Spleen (tissue), 7 donors: ENCODE measurements around the gene CYP17A1.
"Not testable (repeated sequence)": the region's sequence is repeated elsewhere in the genome, so short reads cannot be mapped to it uniquely, and the experiment has no call there.

ENCODE experiments used
- POLR2AphosphoS5 ChIP-seq, 3 donors: sonication (generic); formaldehyde crosslinking; IDR thresholded peaks; one replicate each; pipeline ENCODE4 v1.5.1; 2017; ENCODE audit warnings: antibody characterized with exemption in 3 of 3
- TF ChIP-seq, protein P1 (sequence below), 11 experiments: fragments of 200-600 bp in 7 of 11; fragments of 450-650 bp in 4 of 11; sonication (generic) in 4 of 11; IDR thresholded peaks in 8 of 11; conservative IDR thresholded peaks in 3 of 11; 1 replicate in 7 of 11; 2 replicates in 4 of 11; pipeline versions ENCODE4 v1.4.0 to v1.8.0; 2016 to 2021; ENCODE audit warnings: antibody characterized with exemption in 11 of 11, inconsistent platforms in 4 of 11, mild to moderate bottlenecking in 1 of 11
- donor health status: DM: no; HTN: no; CAD: no; lungs with moderate emphysema.
- donor health status: DM: no; HTN: no; CAD: no.
- donor health status: DM: no; HTN: no; CAD: no.

DNA sequence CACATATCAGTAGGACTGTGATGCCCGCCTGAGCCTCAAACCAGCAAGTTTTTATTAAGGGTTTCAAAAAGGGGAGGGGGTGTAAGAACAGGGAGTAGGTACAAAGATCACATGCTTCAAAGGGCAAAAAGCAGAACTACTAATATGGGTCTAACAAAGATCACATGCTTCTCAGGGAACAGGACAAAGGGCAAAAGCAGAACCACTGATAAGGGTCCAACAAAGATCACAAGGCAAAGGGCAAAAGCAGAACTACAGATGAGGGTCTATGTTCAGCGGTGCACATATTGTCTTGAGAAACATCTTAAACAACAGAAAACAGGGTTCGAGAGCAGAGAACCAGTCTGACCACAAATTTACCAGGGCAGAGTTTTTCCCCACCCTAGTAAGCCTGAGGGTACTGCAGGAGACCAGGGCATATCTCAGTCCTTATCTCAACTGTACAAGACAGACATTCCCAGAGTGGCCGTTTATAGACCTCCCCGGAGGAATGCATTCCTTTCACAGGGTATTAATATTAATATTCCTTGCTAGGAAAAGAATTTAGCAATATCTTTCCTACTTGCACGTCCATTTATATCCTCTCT lies 7.1 kb upstream of the CYP17A1 start:
- TF ChIP-seq, protein P1, sequence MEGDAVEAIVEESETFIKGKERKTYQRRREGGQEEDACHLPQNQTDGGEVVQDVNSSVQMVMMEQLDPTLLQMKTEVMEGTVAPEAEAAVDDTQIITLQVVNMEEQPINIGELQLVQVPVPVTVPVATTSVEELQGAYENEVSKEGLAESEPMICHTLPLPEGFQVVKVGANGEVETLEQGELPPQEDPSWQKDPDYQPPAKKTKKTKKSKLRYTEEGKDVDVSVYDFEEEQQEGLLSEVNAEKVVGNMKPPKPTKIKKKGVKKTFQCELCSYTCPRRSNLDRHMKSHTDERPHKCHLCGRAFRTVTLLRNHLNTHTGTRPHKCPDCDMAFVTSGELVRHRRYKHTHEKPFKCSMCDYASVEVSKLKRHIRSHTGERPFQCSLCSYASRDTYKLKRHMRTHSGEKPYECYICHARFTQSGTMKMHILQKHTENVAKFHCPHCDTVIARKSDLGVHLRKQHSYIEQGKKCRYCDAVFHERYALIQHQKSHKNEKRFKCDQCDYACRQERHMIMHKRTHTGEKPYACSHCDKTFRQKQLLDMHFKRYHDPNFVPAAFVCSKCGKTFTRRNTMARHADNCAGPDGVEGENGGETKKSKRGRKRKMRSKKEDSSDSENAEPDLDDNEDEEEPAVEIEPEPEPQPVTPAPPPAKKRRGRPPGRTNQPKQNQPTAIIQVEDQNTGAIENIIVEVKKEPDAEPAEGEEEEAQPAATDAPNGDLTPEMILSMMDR (IDR thresholded peaks at IDR 0.05 in 8 of 11, conservative IDR thresholded peaks at IDR 0.05 in 3 of 11), result not testable (repeated sequence)
- TF ChIP-seq POLR2AphosphoS5 (IDR thresholded peaks at IDR 0.05), result not testable (repeated sequence)
